K562 (cell line): ENCODE results near the gene HERPUD2. TPM values are rescaled to one million over a fixed set of nuclear protein-coding genes. Genes with fewer than 3 reads are reported as not detected.

ENCODE experiments used
- ATAC-seq: fragments of 200-7000 bp; cut with Tn5 transposase; 3 replicates; pipeline ENCODE4 v1.9.1; 2020; ENCODE audit warnings: moderate library complexity
- BruUV-seq: library from RNA; stranded (reverse); fragments of 400-500 nt; replicated peaks from 2 replicates; lab custom pipeline; 2021; lab: Mats Ljungman, UMichigan
- CTCF ChIA-PET: fragments of 300-600 bp; formaldehyde crosslinking; extraction: SDS; loops from one replicate; lab custom pipeline; 2021; ENCODE audit warnings: low intra/inter-chr PET ratio; lab: Yijun Ruan, JAX
- POLR2A ChIA-PET: fragments of 300-600, 350-650 bp; sonication (Branson Sonifier 250); formaldehyde crosslinking; extraction: SDS; loops from one replicate; lab custom pipeline; 2021; ENCODE audit warnings: antibody characterized with exemption, inconsistent platforms; lab: Yijun Ruan, JAX
- DNase-seq, 4 experiments: peaks; one replicate each; pipeline versions ENCODE4 v3.0.0 to v3.0.0-alpha.2; 2011 to 2018; ENCODE audit warnings: low spot score in 3 of 4, mixed read lengths in 3 of 4; ENCODE audit errors: extremely low read depth in 1 of 4
- FAIRE-seq: peaks from 2 replicates; lab custom pipeline; 2011; peaks lifted over from hg19 to GRCh38; lab: Jason Lieb, UNC
- H2AFZ ChIP-seq: 2 replicates; pipeline ENCODE4 v1.6.0; 2011; ENCODE audit warnings: low read depth, low read length, control low read depth, inconsistent platforms
- H3K27ac ChIP-seq: fragments of 200-600 bp; 3 replicates; pipeline ENCODE4 v1.8.0; 2011; ENCODE audit warnings: low read depth, mild to moderate bottlenecking, control low read depth, inconsistent platforms, low read length, moderate library complexity, mixed read lengths; ENCODE audit errors: extremely low read depth
- H3K27me3 ChIP-seq, 2 experiments: fragments of 300-600 bp in 1 of 2; 2 replicates in 1 of 2; 3 replicates in 1 of 2; pipeline versions ENCODE4 v1.6.0 to v1.8.0; 2011; ENCODE audit warnings: inconsistent platforms in 2 of 2, low read length in 2 of 2, mild to moderate bottlenecking in 1 of 2, mixed read lengths in 1 of 2, moderate library complexity in 1 of 2; ENCODE audit not compliant: control insufficient read depth in 2 of 2, insufficient read depth in 2 of 2
- H3K36me3 ChIP-seq: fragments of 300-600 bp; 3 replicates; pipeline ENCODE4 v1.8.0; 2011; ENCODE audit warnings: mild to moderate bottlenecking, low read length, inconsistent platforms; ENCODE audit not compliant: control insufficient read depth, insufficient read depth
- H3K4me1 ChIP-seq, 2 experiments: fragments of 200-600 bp in 1 of 2; replicated peaks in 1 of 2; 2 replicates in 1 of 2; 3 replicates in 1 of 2; pipeline versions ENCODE4 v1.5.1 to v1.8.0; 2011; ENCODE audit warnings: inconsistent platforms in 2 of 2, low read length in 2 of 2, mild to moderate bottlenecking in 1 of 2, mixed read lengths in 1 of 2, moderate library complexity in 1 of 2; ENCODE audit not compliant: control insufficient read depth in 2 of 2, insufficient read depth in 2 of 2
- H3K4me2 ChIP-seq: 2 replicates; pipeline ENCODE4 v1.6.1; 2011; ENCODE audit warnings: low read length, control low read depth, inconsistent platforms, mixed read lengths; ENCODE audit not compliant: insufficient read depth
- H3K4me3 ChIP-seq: fragments of 200-600 bp; sonication (generic), shearing (Covaris generic); 2 replicates; pipeline ENCODE4 v1.5.1; 2016; ENCODE audit warnings: control low read depth, inconsistent platforms
- H3K79me2 ChIP-seq: fragments of 200-600 bp; 3 replicates; pipeline ENCODE4 v1.8.0; 2011; ENCODE audit warnings: low read length, inconsistent platforms; ENCODE audit not compliant: control insufficient read depth, insufficient read depth
- H3K9ac ChIP-seq, 2 experiments: 2 replicates each; pipeline versions ENCODE4 v1.6.0 to v1.6.1; 2011; ENCODE audit warnings: low read depth in 2 of 2, low read length in 2 of 2, control low read depth in 1 of 2, inconsistent platforms in 1 of 2, mild to moderate bottlenecking in 1 of 2, mixed read lengths in 1 of 2; ENCODE audit not compliant: insufficient read depth in 1 of 2
- H3K9me1 ChIP-seq: one replicate; pipeline ENCODE4 v1.6.0; 2011; ENCODE audit warnings: inconsistent platforms, mild to moderate bottlenecking, low read length, moderate library complexity; ENCODE audit not compliant: control insufficient read depth, insufficient read depth
- H3K9me3 ChIP-seq: replicated peaks from 2 replicates; pipeline ENCODE4 v1.5.1; 2011; ENCODE audit warnings: low read depth, low read length, inconsistent platforms; ENCODE audit not compliant: control insufficient read depth, insufficient read depth
- H4K20me1 ChIP-seq: replicated peaks from 2 replicates; pipeline ENCODE4 v1.6.1; 2011; ENCODE audit warnings: low read length, inconsistent platforms, mixed read lengths; ENCODE audit not compliant: control insufficient read depth, insufficient read depth
- BRF1 ChIP-seq: IDR thresholded peaks from 3 replicates; pipeline ENCODE4 v1.6.1; 2011; ENCODE audit warnings: borderline replicate concordance, mild to moderate bottlenecking; ENCODE audit not compliant: insufficient read length; ENCODE audit errors: extremely low read depth
- CEBPZ ChIP-seq: fragments of 150-350 bp; IDR thresholded peaks from 2 replicates; pipeline ENCODE4 v1.6.1; 2014; ENCODE audit warnings: low read depth, mild to moderate bottlenecking, low read length, borderline replicate concordance
- CTCF ChIP-seq, 3 experiments: IDR thresholded peaks in 2 of 3; conservative IDR thresholded peaks in 1 of 3; 2 replicates each; pipeline ENCODE4 v1.5.1; 2011 to 2012; ENCODE audit warnings: low read length in 3 of 3, mild to moderate bottlenecking in 3 of 3, control low read depth in 2 of 3, improper control_type of control experiment in 1 of 3, inconsistent platforms in 1 of 3, low read depth in 1 of 3, mixed read lengths in 1 of 3, moderate library complexity in 1 of 3; ENCODE audit not compliant: insufficient read depth in 2 of 3
- JUNB ChIP-seq: fragments of 450-650 bp; formaldehyde crosslinking; conservative IDR thresholded peaks from 2 replicates; pipeline ENCODE4 v1.4.0; 2020; ENCODE audit warnings: mild to moderate bottlenecking
- KAT7 ChIP-seq: sonication (generic); formaldehyde crosslinking; IDR thresholded peaks from 2 replicates; pipeline ENCODE4 v1.8.0; 2022; ENCODE audit warnings: missing genetic modification reagents, mild to moderate bottlenecking, borderline replicate concordance
- LEF1 ChIP-seq: fragments of 450-650 bp; IDR thresholded peaks from 2 replicates; pipeline ENCODE4 v1.6.1; 2016; ENCODE audit warnings: mild to moderate bottlenecking
- MECOM ChIP-seq: fragments of 250-450 bp; sonication (Bioruptor Pico); IDR thresholded peaks from 2 replicates; pipeline ENCODE4 v1.8.0; 2022; ENCODE audit warnings: inconsistent platforms
- NFE2 ChIP-seq: IDR thresholded peaks from 2 replicates; pipeline ENCODE4 v1.6.1; 2014; ENCODE audit warnings: antibody characterized with exemption, low read depth
- POLR2AphosphoS2 ChIP-seq: IDR thresholded peaks from 2 replicates; pipeline ENCODE4 v1.6.1; 2012; ENCODE audit warnings: low read length, improper control_type of control experiment
- PREB ChIP-seq: sonication (generic); formaldehyde crosslinking; IDR thresholded peaks from 2 replicates; pipeline ENCODE4 v1.8.1; 2023; ENCODE audit warnings: mild to moderate bottlenecking, missing genetic modification reagents
- RBM14 ChIP-seq: fragments of 200-400 bp; formaldehyde crosslinking; IDR thresholded peaks from 2 replicates; pipeline ENCODE4 v1.6.1; 2018; ENCODE audit warnings: low read depth, mild to moderate bottlenecking, low read length, moderate library complexity, borderline replicate concordance; ENCODE audit not compliant: insufficient read depth
- TCF7L2 ChIP-seq: fragments of 150-350 bp; IDR thresholded peaks from 2 replicates; pipeline ENCODE4 v1.6.1; 2016; ENCODE audit warnings: low read depth, mild to moderate bottlenecking, low read length, moderate library complexity
- ZNF124 ChIP-seq: sonication (generic); formaldehyde crosslinking; IDR thresholded peaks from 2 replicates; pipeline ENCODE4 v1.8.1; 2022; ENCODE audit warnings: missing genetic modification reagents
- ZNF174 ChIP-seq: fragments of 250-450 bp; sonication (Bioruptor Pico); IDR thresholded peaks from 2 replicates; pipeline ENCODE4 v1.4.0; 2020; ENCODE audit warnings: mild to moderate bottlenecking
- ZNF584 ChIP-seq: fragments of 200-800 bp; sonication (Bioruptor generic); IDR thresholded peaks from 2 replicates; pipeline ENCODE4 v1.6.1; 2016; ENCODE audit warnings: low read depth, mild to moderate bottlenecking, missing genetic modification characterization, missing compliant biosample characterization
- ZZZ3 ChIP-seq: fragments of 450-650 bp; IDR thresholded peaks from 2 replicates; pipeline ENCODE4 v1.6.1; 2016; ENCODE audit warnings: antibody characterized with exemption, mild to moderate bottlenecking, moderate library complexity
- whole genome bisulfite sequencing: fragments of 100-300 bp; shearing (Covaris generic); methylation state at CpG from one replicate; pipeline ENCODE4 v1.1.6; 2016; ENCODE audit warnings: low coverage, mixed read lengths; ENCODE audit not compliant: insufficient coverage; ENCODE audit errors: missing lambda C conversion rate; 5-methylcytosine and 5-hydroxymethylcytosine counted together
- in situ Hi-C: fragments of 300-500 bp; cut with MboI; formaldehyde crosslinking; loops from 4 replicates; pipeline ENCODE4 v1.15.0; 2018; ENCODE audit warnings: inconsistent platforms, mixed read lengths
- intact Hi-C: fragments of 100-400 bp; cut with micrococcal nuclease; formaldehyde crosslinking; loops from 2 replicates; pipeline ENCODE4 v1.14.2; 2022
- polyA plus RNA-seq, 8 experiments: library from polyadenylated mRNA; depleted of rRNA in 4 of 8; stranded (reverse) in 5 of 8; unstranded in 3 of 8; fragments of >200 nt; fragmentation: Nextera tagmentation in 2 of 8; fragmentation: Illumina TruSeq in 1 of 8; extraction: Ambion mirVana in 2 of 8; extraction: Trizol in 1 of 8; gene quantifications; 2 replicates each; pipeline versions ENCODE4 v1.2.1 to v1.2.3, GENCODE V29; 2011 to 2014; ENCODE audit warnings: inconsistent platforms in 1 of 8, missing spikeins in 1 of 8
- total RNA-seq, 7 experiments: library from RNA; depleted of rRNA in 6 of 7; stranded (reverse); fragments of >200 nt in 6 of 7; fragmentation: Illumina TruSeq in 2 of 7; extraction: Trizol in 2 of 7; gene quantifications; 2 replicates each; pipeline versions ENCODE4 v1.2.1 to v1.2.3, GENCODE V29; 2011 to 2021; ENCODE audit warnings: low replicate concordance in 1 of 7

HERPUD2 gene
- total and polyA plus RNA-seq, 9 of the 15 experiments (the other 6 are each of a cell fraction or from before 2014, with no cell fraction given), result 4.1 to 28.5 (median 12.3) TPM

DNA sequence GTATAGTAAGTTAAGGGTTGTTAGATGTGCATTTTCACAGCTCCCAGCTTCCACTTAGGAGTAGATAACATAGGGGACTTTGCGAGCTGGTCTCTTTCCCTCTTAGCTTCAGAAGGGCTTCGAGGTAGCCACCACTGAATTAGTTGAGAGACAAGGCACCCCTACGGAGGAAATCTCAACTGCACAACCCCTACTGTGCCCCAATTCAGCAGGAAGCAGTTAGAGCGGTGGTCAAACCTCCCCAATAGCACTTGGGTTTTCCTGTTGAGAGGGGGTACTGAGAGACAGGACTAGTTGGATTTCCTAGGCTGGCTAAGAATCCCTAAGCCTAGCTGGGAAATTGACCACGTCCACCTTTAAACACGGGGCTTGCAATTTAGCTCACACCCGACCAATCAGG is 1.1 kb upstream of the HERPUD2 start:
- no peak for ATAC-seq
- Histone ChIP-seq H3K4me2 (peak overlapping the region; percentile 95), H3K4me3 (peak overlapping the region; percentile 59), H3K9ac (peak overlapping the region; percentile 73 to 80; a peak in 3 of 4 replicates), H3K27me3 (no peaks in the 10 kb centered on the region), H3K9me3 (no peaks in the 10 kb centered on the region), H3K79me2 (peaks cover 50% of the 10 kb centered on the region), H2AFZ (peak overlapping the region; percentile 69; the same call in 1 of the 2 replicates), H3K4me1 (peaks cover 0 to 20% of the 10 kb centered on the region in 2 experiments; a peak in 4 of 5 replicates), H3K27ac (peak overlapping the region; percentile 77; the same call in 2 of the 3 replicates), H3K36me3 (peaks cover 5% of the 10 kb centered on the region; the same call in 1 of the 3 replicates), H3K9me1 (no peaks in the 10 kb centered on the region), H4K20me1 (no peaks in the 10 kb centered on the region)
- in situ Hi-C loops, result no loop called here
- CTCF ChIA-PET, result no interaction called here
- FAIRE-seq, result no peak
- 48% methylated on average over 6 of the region's 7 CpGs for WGBS
- BruUV-seq, result TSS peak; percentile 85
- POLR2A ChIA-PET, result interaction anchor here (0.6 to 1.4 kb wide), 3 partner anchors 52 to 87 kb away, joined by 3 to 5 read pairs (median 3); no protein-coding TSS in a partner anchor
- DNase-seq, result no peak
- intact Hi-C loops, result no loop called here
- no peak for TF ChIP-seq ZNF174 (CRISPR knock-in tag)
- no peak for TF ChIP-seq BRF1
- TF ChIP-seq KAT7 (CRISPR knock-in tag), result no peak
- no peak for TF ChIP-seq LEF1
- TF ChIP-seq PREB (CRISPR knock-in tag), result no peak
- no peak for TF ChIP-seq NFE2
- no peak for TF ChIP-seq MECOM
- TF ChIP-seq POLR2AphosphoS2, result no peak
- no peak for TF ChIP-seq TCF7L2
- no peak for TF ChIP-seq ZNF584
- no peak for TF ChIP-seq ZZZ3
- no peak for TF ChIP-seq CTCF (IDR thresholded peaks at IDR 0.05 in 2 of 3, conservative IDR thresholded peaks at IDR 0.05 in 1 of 3; ENCODE audit: insufficient read depth in 2 of 3, low read depth in 1 of 3, low read length in 3 of 3)
- TF ChIP-seq RBM14, result no peak
- no peak for TF ChIP-seq JUNB
- TF ChIP-seq ZNF124, result no peak
- no peak for TF ChIP-seq CEBPZ
